Heart left ventricle (tissue), 16 donors: ENCODE results near the gene RAD23A. TPM values are rescaled to one million over a fixed set of nuclear protein-coding genes. Genes with fewer than 3 reads are reported as not detected.
A peak's percentile ranks its signal among the peaks of the same experiment; 100 is the strongest.

Experiments used
- ATAC-seq, 4 donors: fragments of 200-7000 bp; cut with Tn5 transposase; one replicate each; pipeline ENCODE4 v1.9.1; 2020 to 2022; ENCODE audit warnings: moderate library complexity in 4 of 4, mild to moderate bottlenecking in 3 of 4, moderate number of reproducible peaks in 1 of 4
- DNase-seq, 5 donors: peaks; one replicate each; pipeline ENCODE4 v3.0.0-alpha.2; 2020
- H3K27ac ChIP-seq, 12 donors: fragments of 200-600 bp; sonication (generic) in 4 of 12; one replicate each; pipeline versions ENCODE4 v1.5.0 to v1.8.0; 2016 to 2022; ENCODE audit warnings: mild to moderate bottlenecking in 2 of 12
- H3K27me3 ChIP-seq, 9 donors: fragments of 200-600 bp; sonication (generic) in 2 of 9; one replicate each; pipeline versions ENCODE4 v1.5.1 to v1.8.0; 2016 to 2022; ENCODE audit warnings: mild to moderate bottlenecking in 3 of 9
- H3K36me3 ChIP-seq, 9 donors: fragments of 200-600 bp; sonication (generic) in 2 of 9; one replicate each; pipeline versions ENCODE4 v1.5.0 to v1.8.0; 2018 to 2022; ENCODE audit warnings: mild to moderate bottlenecking in 2 of 9
- H3K4me1 ChIP-seq, 12 donors: fragments of 200-600 bp; sonication (generic) in 4 of 12; one replicate each; pipeline versions ENCODE4 v1.5.0 to v1.8.0; 2016 to 2022; ENCODE audit warnings: mild to moderate bottlenecking in 3 of 12
- H3K4me3 ChIP-seq, 12 donors: fragments of 200-600 bp; sonication (generic) in 4 of 12; one replicate each; pipeline versions ENCODE4 v1.5.0 to v1.8.0; 2017 to 2022; ENCODE audit warnings: mild to moderate bottlenecking in 9 of 12, moderate library complexity in 4 of 12
- H3K9me3 ChIP-seq, 12 donors: fragments of 200-600 bp; sonication (generic) in 4 of 12; one replicate each; pipeline versions ENCODE4 v1.5.0 to v1.8.0; 2016 to 2022; ENCODE audit warnings: mild to moderate bottlenecking in 1 of 12
- POLR2A ChIP-seq, 2 donors: fragments of 450-650 bp; IDR thresholded peaks; one replicate each; pipeline ENCODE4 v1.6.1; 2017; ENCODE audit warnings: antibody characterized with exemption in 2 of 2, mild to moderate bottlenecking in 2 of 2, moderate library complexity in 2 of 2
- WGBS, 4 donors: extraction: QIAGEN DNeasy Blood & Tissue Kit in 2 of 4; methylation state at CpG; one replicate each; pipeline versions ENCODE4 v1.1.5 to v1.1.7; 2013 to 2018; 5-methylcytosine and 5-hydroxymethylcytosine counted together
- intact Hi-C, 10 donors: fragments of 100-400 bp; cut with DNase I; formaldehyde crosslinking; loops; one replicate each; pipeline versions ENCODE4 v1.11.1 to v1.14.2; 2022
- polyA plus RNA-seq, 2 donors: library from polyadenylated mRNA; stranded (reverse); fragments of 200-250 nt; gene quantifications; one replicate each; pipeline ENCODE4 v1.2.3, GENCODE V29; 2013
- total RNA-seq, 9 donors: library from RNA; depleted of rRNA in 2 of 9; stranded (reverse); fragments of >200 nt in 2 of 9; fragmentation: NEBNext Ultra II Directional in 3 of 9; extraction: Animal tissue kit (Norgen Biotek cat#: 25700) in 3 of 9; gene quantifications; one replicate each; pipeline versions ENCODE4 v1.1.0 to v1.2.4, GENCODE V29; 2016 to 2023
- TF ChIP-seq, protein P1 (sequence below), 12 donors: fragments of 200-600 bp; sonication (generic) in 4 of 12; IDR thresholded peaks; one replicate each; pipeline versions ENCODE4 v1.5.0 to v1.8.0; 2018 to 2022; ENCODE audit warnings: antibody characterized with exemption in 12 of 12, mild to moderate bottlenecking in 5 of 12
- donor health status: ischemic (EF 13 %, LVEDD 7.1; RV severe dilation, severe dysfunction).
- donor health status: healthy with polysubstance abuse.
- donor health status: DM: no; HTN: yes; CAD: no.
- donor health status: DM: no; HTN: no; CAD: no.
- donor health status: ischemic (EF 25% LVEDD 6.9; RV normal size, moderate dysfunction).
- donor health status: ischemic (EF 25% LVEDD 5.7; RV mildly dilated, moderate dysfunction).
- donor health status: healthy.
- donor health status: DM: yes; HTN: yes; CAD: no.
- donor health status: ischemic (EF 35%, LVEDD 5.7; RV mildly dilated, moderate dysfunction).
- donor health status: nonischemic (EF 11% LVEDD 7.7; RV severe dilation, severe dysfunction).
- donor health status: DM: yes; HTN: yes; CAD: no.
- donor health status: PGD.
- donor health status: ischemic (EF 29% LVEDD 5.4; RV normal size, mild dysfunction).
- donor health status: nonischemic (EF 23%, LVEDD 6.1; RV moderate dilation, normal function).

The RAD23A gene
- total and polyA plus RNA-seq, 11 donors: 130 to 272 (median 162) TPM

DNA sequence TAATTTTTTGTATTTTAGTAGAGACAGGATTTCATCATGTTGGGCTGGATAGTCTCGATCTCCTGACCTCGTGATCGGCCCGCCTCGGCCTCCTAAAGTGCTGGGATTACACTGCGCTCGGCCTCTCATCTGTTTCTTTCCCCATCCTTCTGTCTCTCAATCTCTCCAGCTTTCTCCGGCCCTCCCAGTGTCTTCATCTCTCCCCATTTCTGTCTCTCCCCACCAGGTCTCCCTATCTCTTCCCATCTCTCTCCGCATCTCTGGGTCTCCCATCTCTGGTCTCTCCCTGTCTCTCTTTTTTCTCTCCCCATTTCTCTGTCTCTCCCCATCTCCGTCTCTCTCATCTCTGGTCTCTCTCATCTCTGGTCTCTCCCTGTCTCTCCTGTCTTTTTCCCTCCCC, 37.4 kb downstream of the RAD23A start:
- no peaks in the 10 kb centered on the region for H3K36me3 ChIP-seq
- peaks cover 0 to 28% (median 15%) of the 10 kb centered on the region in 12 donors for H3K4me1 ChIP-seq
- peak overlapping the region in 10 of 12 donors; percentile 26 to 50 (median 42) for H3K4me3 ChIP-seq
- TF ChIP-seq, protein P1, sequence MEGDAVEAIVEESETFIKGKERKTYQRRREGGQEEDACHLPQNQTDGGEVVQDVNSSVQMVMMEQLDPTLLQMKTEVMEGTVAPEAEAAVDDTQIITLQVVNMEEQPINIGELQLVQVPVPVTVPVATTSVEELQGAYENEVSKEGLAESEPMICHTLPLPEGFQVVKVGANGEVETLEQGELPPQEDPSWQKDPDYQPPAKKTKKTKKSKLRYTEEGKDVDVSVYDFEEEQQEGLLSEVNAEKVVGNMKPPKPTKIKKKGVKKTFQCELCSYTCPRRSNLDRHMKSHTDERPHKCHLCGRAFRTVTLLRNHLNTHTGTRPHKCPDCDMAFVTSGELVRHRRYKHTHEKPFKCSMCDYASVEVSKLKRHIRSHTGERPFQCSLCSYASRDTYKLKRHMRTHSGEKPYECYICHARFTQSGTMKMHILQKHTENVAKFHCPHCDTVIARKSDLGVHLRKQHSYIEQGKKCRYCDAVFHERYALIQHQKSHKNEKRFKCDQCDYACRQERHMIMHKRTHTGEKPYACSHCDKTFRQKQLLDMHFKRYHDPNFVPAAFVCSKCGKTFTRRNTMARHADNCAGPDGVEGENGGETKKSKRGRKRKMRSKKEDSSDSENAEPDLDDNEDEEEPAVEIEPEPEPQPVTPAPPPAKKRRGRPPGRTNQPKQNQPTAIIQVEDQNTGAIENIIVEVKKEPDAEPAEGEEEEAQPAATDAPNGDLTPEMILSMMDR (IDR thresholded peaks at IDR 0.05): no peak
- no peak for TF ChIP-seq POLR2A (IDR thresholded peaks at IDR 0.05)
- WGBS, 4 donors: 55 to 64% (median 61%) methylated on average over 10 of the region's 10 CpGs
- H3K27ac ChIP-seq: peak overlapping the region in 1 of 12 donors; percentile 47
- H3K27me3 ChIP-seq: peaks cover 0 to 5% (median 0%) of the 10 kb centered on the region in 9 donors
- intact Hi-C loops: loop anchor here in 8 of 10 donors (1.0 to 10.0 kb wide), 6 partner anchors 49 to 113 kb away; no protein-coding TSS in a partner anchor
- H3K9me3 ChIP-seq: no peaks in the 10 kb centered on the region
- DNase-seq (no peak), ATAC-seq (no peak)

DNA sequence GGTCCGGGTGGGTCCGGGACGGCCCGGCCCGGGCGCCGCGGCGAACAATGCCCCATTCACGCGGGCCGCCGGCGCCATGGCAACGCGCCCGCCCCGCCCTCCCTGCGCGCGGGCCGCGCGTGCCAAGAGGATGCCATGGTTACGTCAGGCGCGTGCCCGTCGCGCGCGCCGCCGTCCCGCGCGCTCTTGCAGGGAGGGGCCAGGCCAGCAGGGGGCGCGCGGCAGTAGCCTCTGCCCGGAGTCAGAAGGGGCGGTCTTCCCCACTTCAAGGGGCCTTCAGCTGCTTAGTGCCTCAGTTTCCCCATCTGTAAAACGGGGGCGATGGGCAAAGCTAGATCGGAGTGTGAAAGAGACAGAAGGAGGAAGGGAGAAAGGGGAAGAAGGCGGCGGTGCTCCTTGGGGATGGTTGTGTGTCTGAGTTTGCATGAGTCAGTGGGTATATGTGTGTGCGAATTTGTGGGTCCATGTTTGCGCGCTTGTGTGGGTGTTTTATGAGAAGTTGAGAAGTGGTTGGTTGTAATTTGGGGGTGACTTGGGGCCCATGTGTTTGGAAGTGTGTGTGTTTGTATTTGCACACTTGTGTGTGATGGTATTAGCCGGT, 38.0 kb downstream of the RAD23A start:
- H3K4me1 ChIP-seq: peaks cover 0 to 28% (median 15%) of the 10 kb centered on the region in 12 donors
- DNase-seq: peak; percentile 73 to 92 (median 83)
- intact Hi-C loops: loop anchor here in 9 of 10 donors (1.0 to 10.0 kb wide), 10 partner anchors 47 to 113 kb away; no protein-coding TSS in a partner anchor
- H3K36me3 ChIP-seq: no peaks in the 10 kb centered on the region
- 10 to 16% (median 10%) methylated on average over 32 to 51 of the region's 51 CpGs for WGBS, 4 donors
- peaks cover 0 to 5% (median 0%) of the 10 kb centered on the region in 9 donors for H3K27me3 ChIP-seq
- TF ChIP-seq, protein P1 (IDR thresholded peaks at IDR 0.05): peak; percentile 76 to 99 (median 97)
- TF ChIP-seq POLR2A (IDR thresholded peaks at IDR 0.05): peak in 1 of 2 donors; percentile 27
- H3K4me3 ChIP-seq: peak overlapping the region in 10 of 12 donors; percentile 26 to 50 (median 42)
- ATAC-seq: peak; percentile 30 to 83 (median 78)
- no peaks in the 10 kb centered on the region for H3K9me3 ChIP-seq
- peak overlapping the region in 1 of 12 donors; percentile 47 for H3K27ac ChIP-seq

DNA sequence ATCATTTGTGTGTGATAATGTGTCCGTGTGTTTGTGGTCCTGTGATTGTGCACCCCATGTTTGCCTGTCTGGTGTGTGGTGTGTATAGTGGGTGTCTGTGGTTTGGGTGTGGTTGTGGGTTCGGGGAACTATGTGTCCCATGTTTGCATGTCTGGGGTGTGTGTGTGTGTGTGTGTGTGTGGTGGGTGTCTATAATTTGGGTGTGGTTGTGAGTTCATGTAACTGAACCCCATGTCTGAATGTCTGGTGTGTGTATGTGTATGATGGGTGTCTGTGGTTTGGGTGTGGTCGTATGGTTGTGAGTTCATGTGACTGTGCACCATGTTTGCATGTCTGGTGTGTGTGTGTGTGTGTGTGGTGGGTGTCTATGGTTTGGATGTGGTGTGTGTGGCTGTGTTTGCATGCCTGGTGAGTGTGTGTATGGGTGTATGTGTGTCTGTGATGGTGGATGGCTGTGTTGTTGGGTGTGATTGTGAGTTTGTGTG, 38.5 kb downstream of the RAD23A start:
- DNase-seq (no peak), ATAC-seq (no peak)
- no peak for TF ChIP-seq POLR2A (IDR thresholded peaks at IDR 0.05)
- TF ChIP-seq, protein P1 (IDR thresholded peaks at IDR 0.05): no peak
- H3K36me3 ChIP-seq: no peaks in the 10 kb centered on the region
- H3K27ac ChIP-seq: peak overlapping the region in 1 of 12 donors; percentile 27
- no peak overlapping the region for H3K4me3 ChIP-seq
- intact Hi-C loops: loop anchor here in 8 of 10 donors (2.0 to 10.0 kb wide), 6 partner anchors 47 to 79 kb away; no protein-coding TSS in a partner anchor
- H3K9me3 ChIP-seq: no peaks in the 10 kb centered on the region
- WGBS, 4 donors: 82 to 94% (median 89%) methylated on average over 3 of the region's 3 CpGs
- peaks cover 0 to 28% (median 15%) of the 10 kb centered on the region in 12 donors for H3K4me1 ChIP-seq
- peaks cover 0 to 5% (median 0%) of the 10 kb centered on the region in 9 donors for H3K27me3 ChIP-seq

DNA sequence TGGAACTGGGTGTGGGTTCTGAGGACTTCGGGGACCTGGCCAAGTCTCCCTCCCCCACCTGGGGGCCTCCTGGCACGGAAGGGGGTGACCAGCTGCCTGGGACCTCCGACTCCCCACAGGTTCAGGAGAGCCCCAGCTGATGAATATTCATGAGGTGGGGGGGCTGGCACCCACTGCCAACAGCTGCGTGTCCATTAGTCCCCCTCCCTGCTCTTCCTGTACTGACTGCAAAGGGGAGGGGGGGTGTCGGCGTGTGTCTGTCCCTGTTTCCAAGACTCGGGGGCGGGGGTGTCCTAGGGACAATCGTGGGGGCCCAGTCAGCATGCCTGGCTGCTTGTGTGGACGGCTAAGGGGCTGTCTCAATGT, 39.0 kb downstream of the RAD23A start:
- ATAC-seq (peak in 2 of 4 donors; percentile 2 to 3), DNase-seq (peak in 1 of 5 donors; percentile 51)
- intact Hi-C loops: loop anchor here (1.0 to 10.0 kb wide), 9 partner anchors 43 to 82 kb away; no protein-coding TSS in a partner anchor
- Histone ChIP-seq H3K9me3 (no peaks in the 10 kb centered on the region), H3K27me3 (peaks cover 0 to 5% (median 0%) of the 10 kb centered on the region in 9 donors), H3K4me1 (peaks cover 0 to 28% (median 15%) of the 10 kb centered on the region in 12 donors), H3K27ac (peak overlapping the region in 1 of 12 donors; percentile 27), H3K4me3 (no peak overlapping the region), H3K36me3 (no peaks in the 10 kb centered on the region)
- TF ChIP-seq POLR2A (IDR thresholded peaks at IDR 0.05): no peak
- TF ChIP-seq, protein P1 (IDR thresholded peaks at IDR 0.05): no peak
- WGBS, 4 donors: 23 to 38% (median 26%) methylated on average over 4 to 10 of the region's 10 CpGs
